Measurements from ENCODE around the gene RITA1. TPM values are rescaled to one million over a fixed set of nuclear protein-coding genes. Genes with fewer than 3 reads are reported as not detected.

The RITA1 gene
- total RNA-seq = 32.9 and 48.1 TPM in 2 replicates

GRCh38 chr12:113185180-113186032, at the start of gene RITA1, which contains the start of gene DDX54:
RITA1 (plus strand) TSS chr12:113185721; CDS start chr12:113186747, 1,026 bp downstream.
DDX54 (minus strand) TSS chr12:113185478; CDS start chr12:113185451, 27 bp downstream.

GRCh38 chr12:113149361-113150150, 36.0 kb upstream of the RITA1 start, which contains the start of gene CFAP73:
CFAP73 (plus strand) TSS chr12:113149724; CDS start chr12:113149858, 134 bp downstream.

GRCh38 chr12:113221181-113221996, 35.9 kb downstream of the RITA1 start, which contains the start of gene TPCN1:
TPCN1 (plus strand) TSS chr12:113221464; CDS start chr12:113226853, 5,389 bp downstream.

Other genes starting within 250 kb of the RITA1 start
- 94.5 and 102 TPM in 2 replicates for gene OAS3, start 247.2 kb upstream of the RITA1 start, total RNA-seq
- 88.9 and 101 TPM in 2 replicates for gene OAS2, start 207.2 kb upstream of the RITA1 start, total RNA-seq
- gene DTX1, start 129.0 kb upstream of the RITA1 start, total RNA-seq = not detected in 2 replicates
- not detected in 2 replicates for gene RASAL1, start 50.0 kb upstream of the RITA1 start, total RNA-seq
- not detected in 2 replicates for gene CFAP73, start 36.0 kb upstream of the RITA1 start, total RNA-seq
- gene DDX54, start 243 bp upstream of the RITA1 start, total RNA-seq = 83.5 and 87.7 TPM in 2 replicates
- 7.3 and 14.1 TPM in 2 replicates for gene TPCN1, start 35.7 kb downstream of the RITA1 start, total RNA-seq
- 37.6 and 45.6 TPM in 2 replicates for gene SLC8B1, start 149.4 kb downstream of the RITA1 start, total RNA-seq
- 28.2 and 35.5 TPM in 2 replicates for gene PLBD2, start 172.9 kb downstream of the RITA1 start, total RNA-seq
- gene SDS, start 218.2 kb downstream of the RITA1 start, total RNA-seq = not detected in 2 replicates
- gene SDSL, start 236.7 kb downstream of the RITA1 start, total RNA-seq = 6.3 and 7.7 TPM in 2 replicates

Data from mammary microvascular endothelial cell (primary cell).